Skeletal muscle tissue (tissue), 4 donors: Measurements from ENCODE around the gene SUMO4. TPM values are rescaled to one million over a fixed set of nuclear protein-coding genes. Genes with fewer than 3 reads are reported as not detected.

Experiments
- H3K27ac ChIP-seq: one replicate; pipeline ENCODE4 v1.7.0; 2013; ENCODE audit warnings: mild to moderate bottlenecking, low read depth, low read length, inconsistent platforms
- H3K27me3 ChIP-seq, 3 donors: one replicate each; pipeline ENCODE4 v1.7.0; 2013; ENCODE audit warnings: low read length in 3 of 3; ENCODE audit not compliant: control insufficient read depth in 3 of 3, insufficient read depth in 3 of 3
- H3K36me3 ChIP-seq, 3 donors: one replicate each; pipeline ENCODE4 v1.7.0; 2013; ENCODE audit warnings: low read length in 3 of 3; ENCODE audit not compliant: control insufficient read depth in 3 of 3, insufficient read depth in 3 of 3
- H3K4me1 ChIP-seq, 3 donors: one replicate each; pipeline ENCODE4 v1.7.0; 2013; ENCODE audit warnings: low read length in 3 of 3, mild to moderate bottlenecking in 3 of 3; ENCODE audit not compliant: control insufficient read depth in 3 of 3, insufficient read depth in 3 of 3
- H3K4me3 ChIP-seq, 3 donors: one replicate each; pipeline ENCODE4 v1.7.0; 2013; ENCODE audit warnings: low read length in 3 of 3
- H3K9ac ChIP-seq, 3 donors: one replicate each; pipeline ENCODE4 v1.7.0; 2013; ENCODE audit warnings: low read length in 3 of 3, mild to moderate bottlenecking in 3 of 3, moderate library complexity in 2 of 3, low read depth in 1 of 3
- H3K9me3 ChIP-seq, 3 donors: one replicate each; pipeline ENCODE4 v1.7.0; 2013; ENCODE audit warnings: low read length in 3 of 3; ENCODE audit not compliant: control insufficient read depth in 3 of 3
- total RNA-seq: library from RNA; depleted of rRNA; stranded (reverse); fragments of >200 nt; gene quantifications from one replicate; pipeline ENCODE4 v1.2.3, GENCODE V29; 2014
- donor health status: Osteomylitis.

Gene SUMO4
- total RNA-seq, 1 donor from 2014 or later = 0.52 TPM

DNA sequence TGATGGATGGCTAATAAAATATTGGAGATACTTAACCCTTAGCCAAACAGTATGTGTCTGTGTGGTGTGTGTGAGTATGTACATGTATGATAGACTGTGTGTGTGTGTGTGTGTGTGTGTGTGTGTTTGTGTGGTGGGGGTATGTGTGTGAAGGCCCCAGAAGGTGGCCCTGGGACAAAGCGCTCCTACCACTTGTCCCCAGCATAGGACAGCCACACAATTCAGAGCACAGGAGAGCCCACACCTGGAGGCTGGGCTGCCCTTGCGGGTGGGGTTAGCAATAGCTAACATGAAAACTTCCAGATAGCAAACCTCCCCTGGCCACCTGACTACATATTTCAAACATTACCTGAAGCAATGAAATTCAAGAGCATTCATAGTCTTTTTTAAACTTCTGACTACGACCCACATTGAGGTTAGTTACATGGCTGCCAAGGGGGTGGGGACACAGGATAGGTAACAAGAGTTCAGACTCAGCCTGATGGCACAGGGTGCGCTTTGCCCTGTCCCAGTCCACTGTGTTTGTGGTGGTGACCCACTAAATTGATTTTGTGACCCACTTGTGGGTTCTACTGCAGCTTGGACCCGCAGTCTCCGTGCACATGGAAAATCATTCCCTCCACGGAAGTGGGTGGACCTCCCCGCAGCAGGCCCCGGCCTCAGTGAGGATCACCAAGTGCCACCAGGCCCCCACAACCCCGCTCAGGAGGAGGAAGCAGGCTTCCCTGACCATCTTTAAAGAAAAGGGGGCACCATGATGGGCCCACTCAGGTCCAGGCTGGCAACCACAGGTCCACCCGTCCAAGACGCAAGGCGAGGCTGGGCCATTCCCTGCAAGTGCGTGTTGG is 50.0 kb downstream of the SUMO4 start:
- Histone ChIP-seq H3K4me1 (peaks cover 17 to 32% (median 28%) of the 10 kb centered on the region in 3 donors), H3K4me3 (peak overlapping the region in 2 of 3 donors; percentile 54 to 60), H3K9me3 (no peaks in the 10 kb centered on the region), H3K27me3 (peaks cover 15 to 31% (median 21%) of the 10 kb centered on the region in 3 donors), H3K27ac (no peak overlapping the region), H3K36me3 (no peaks in the 10 kb centered on the region), H3K9ac (peak overlapping the region in 1 of 3 donors; percentile 57)

Other genes with a start within 250 kb of the SUMO4 start
- 25.1 TPM for gene TAB2, start 82.5 kb upstream of the SUMO4 start, total RNA-seq
- gene ZC3H12D, start 84.8 kb downstream of the SUMO4 start, total RNA-seq = 1.0 TPM
- gene PPIL4, start 145.8 kb downstream of the SUMO4 start, total RNA-seq = 19.3 TPM
- gene GINM1, start 166.1 kb downstream of the SUMO4 start, total RNA-seq = 41.2 TPM
- 30.8 TPM for gene KATNA1, start 248.5 kb downstream of the SUMO4 start, total RNA-seq